HCT116 (cell line): ENCODE data around the gene CACNB2. TPM values are rescaled to one million over a fixed set of nuclear protein-coding genes. Genes with fewer than 3 reads are reported as not detected.

Experiments
- ATAC-seq: fragments of 200-7000 bp; cut with Tn5 transposase; 2 replicates; pipeline ENCODE4 v1.9.1; 2020; ENCODE audit warnings: mild to moderate bottlenecking, moderate library complexity
- BruUV-seq: library from RNA; stranded (reverse); fragments of 400-500 nt; replicated peaks from 2 replicates; lab custom pipeline; 2021; lab: Mats Ljungman, UMichigan
- CTCF ChIA-PET: fragments of 300-600 bp; sonication (Branson Sonifier 250); formaldehyde crosslinking; loops from one replicate; lab custom pipeline; 2021; ENCODE audit warnings: antibody characterized with exemption; lab: Charles Lee
- POLR2A ChIA-PET: fragments of 300-600, 350-600 bp; sonication (Branson Sonifier 250); formaldehyde crosslinking; loops from one replicate; lab custom pipeline; 2021; ENCODE audit warnings: antibody characterized with exemption; lab: Charles Lee
- RAD21 ChIA-PET, 2 experiments: fragments of 300-600 bp; sonication (Branson Sonifier 250); formaldehyde crosslinking; loops; one replicate each; lab custom pipeline; 2023; ENCODE audit warnings: low total read pairs in 2 of 2; ENCODE audit not compliant: uncharacterized antibody in 2 of 2, unreplicated experiment in 2 of 2, low non-redundant PET in 1 of 2; lab: Charles Lee
- DNase-seq: peaks from one replicate; pipeline ENCODE4 v3.0.0-alpha.2; 2010; ENCODE audit warnings: low read depth, low spot score
- H2AFZ ChIP-seq: fragments of 200-600 bp; shearing (Covaris generic), sonication (generic); 2 replicates; pipeline ENCODE4 v1.6.1; 2017; ENCODE audit warnings: low read depth, mixed run types, mixed read lengths, antibody characterized with exemption, low read length; ENCODE audit not compliant: poor library complexity, severe bottlenecking
- H3K27ac ChIP-seq: 2 replicates; pipeline ENCODE4 v1.5.1; 2012; ENCODE audit warnings: low read depth, low read length
- H3K27me3 ChIP-seq: fragments of 200-600 bp; sonication (generic); 2 replicates; pipeline ENCODE4 v1.6.1; 2016; ENCODE audit warnings: mixed run types, low read length, mixed read lengths; ENCODE audit not compliant: insufficient read depth
- H3K36me3 ChIP-seq, 2 experiments: fragments of 200-500 bp in 1 of 2; fragments of 200-600 bp in 1 of 2; sonication (Bioruptor generic) in 1 of 2; sonication (generic) in 1 of 2; 2 replicates each; pipeline versions ENCODE4 v1.5.1 to v1.6.1; 2014 to 2016; ENCODE audit warnings: low read length in 2 of 2, inconsistent platforms in 1 of 2, mixed read lengths in 1 of 2, mixed run types in 1 of 2; ENCODE audit not compliant: insufficient read depth in 2 of 2, control insufficient read depth in 1 of 2
- H3K4me1 ChIP-seq, 2 experiments: fragments of 200-600 bp in 1 of 2; sonication (generic) in 1 of 2; 2 replicates each; pipeline versions ENCODE4 v1.5.1 to v1.6.1; 2012 to 2017; ENCODE audit warnings: low read length in 2 of 2, inconsistent platforms in 1 of 2, mild to moderate bottlenecking in 1 of 2, mixed read lengths in 1 of 2, mixed run types in 1 of 2, moderate library complexity in 1 of 2; ENCODE audit not compliant: insufficient read depth in 2 of 2, control insufficient read depth in 1 of 2
- H3K4me2 ChIP-seq: fragments of 200-600 bp; sonication (generic); 2 replicates; pipeline ENCODE4 v1.6.1; 2017; ENCODE audit warnings: mixed run types, low read length, mixed read lengths
- H3K4me3 ChIP-seq, 2 experiments: fragments of 200-600 bp in 1 of 2; sonication (generic) in 1 of 2; replicated peaks in 1 of 2; 2 replicates each; pipeline ENCODE4 v1.5.1; 2011 to 2016; ENCODE audit warnings: low read length in 2 of 2, control low read depth in 1 of 2, low read depth in 1 of 2, mild to moderate bottlenecking in 1 of 2, mixed read lengths in 1 of 2, mixed run types in 1 of 2
- H3K79me2 ChIP-seq: fragments of 200-600 bp; sonication (generic); 2 replicates; pipeline ENCODE4 v1.6.1; 2017; ENCODE audit warnings: mild to moderate bottlenecking, mixed run types, low read length, moderate library complexity, mixed read lengths; ENCODE audit not compliant: insufficient read depth
- H3K9ac ChIP-seq: fragments of 200-600 bp; sonication (generic); 2 replicates; pipeline ENCODE4 v1.6.1; 2016; ENCODE audit warnings: low read length, mixed read lengths
- H3K9me2 ChIP-seq: fragments of 200-600 bp; sonication (generic), shearing (Covaris generic); 2 replicates; pipeline ENCODE4 v1.6.1; 2017; ENCODE audit warnings: mixed run types, mild to moderate bottlenecking, moderate library complexity; ENCODE audit not compliant: insufficient read depth
- H3K9me3 ChIP-seq, 2 experiments: fragments of 200-500 bp in 1 of 2; fragments of 200-600 bp in 1 of 2; sonication (Bioruptor generic) in 1 of 2; sonication (generic) in 1 of 2; 2 replicates each; pipeline ENCODE4 v1.6.1; 2014 to 2017; ENCODE audit warnings: low read length in 2 of 2, mixed read lengths in 2 of 2, inconsistent platforms in 1 of 2, low read depth in 1 of 2, mild to moderate bottlenecking in 1 of 2, mixed run types in 1 of 2, moderate library complexity in 1 of 2; ENCODE audit not compliant: control insufficient read depth in 1 of 2, insufficient read depth in 1 of 2
- H4K20me1 ChIP-seq: fragments of 200-600 bp; sonication (generic), shearing (Covaris generic); 2 replicates; pipeline ENCODE4 v1.6.1; 2017; ENCODE audit warnings: mixed run types, mild to moderate bottlenecking, moderate library complexity; ENCODE audit not compliant: insufficient read depth
- CTCF ChIP-seq, 3 experiments: fragments of 200-600 bp in 1 of 3; sonication (generic) in 1 of 3; IDR thresholded peaks in 2 of 3; conservative IDR thresholded peaks in 1 of 3; 2 replicates each; pipeline ENCODE4 v1.5.1; 2012 to 2017; ENCODE audit warnings: low read depth in 2 of 3, low read length in 2 of 3, antibody characterized with exemption in 1 of 3, borderline replicate concordance in 1 of 3, control low read depth in 1 of 3, mild to moderate bottlenecking in 1 of 3, mixed read lengths in 1 of 3, mixed run types in 1 of 3, moderate library complexity in 1 of 3; ENCODE audit not compliant: insufficient read depth in 1 of 3
- EGR1 ChIP-seq: IDR thresholded peaks from 2 replicates; pipeline ENCODE4 v1.6.1; 2012; ENCODE audit warnings: low read depth
- ELF1 ChIP-seq: IDR thresholded peaks from 2 replicates; pipeline ENCODE4 v1.6.1; 2012; ENCODE audit warnings: low read depth, borderline replicate concordance
- MAX ChIP-seq: IDR thresholded peaks from 2 replicates; pipeline ENCODE4 v1.6.1; 2012
- SRF ChIP-seq: IDR thresholded peaks from 2 replicates; pipeline ENCODE4 v1.6.1; 2012; ENCODE audit warnings: low read depth
- TCF7L2 ChIP-seq: IDR thresholded peaks from 2 replicates; pipeline ENCODE4 v1.7.0; 2011; ENCODE audit warnings: borderline replicate concordance, inconsistent platforms; ENCODE audit not compliant: insufficient read depth, insufficient read length; ENCODE audit errors: extremely low read depth
- YY1 ChIP-seq: IDR thresholded peaks from 2 replicates; pipeline ENCODE4 v1.6.1; 2011; ENCODE audit warnings: low read length, low read depth, moderate library complexity, mild to moderate bottlenecking; ENCODE audit not compliant: insufficient replicate concordance; ENCODE audit errors: extremely low read depth
- ZBTB33 ChIP-seq: IDR thresholded peaks from 2 replicates; pipeline ENCODE4 v1.6.1; 2011; ENCODE audit warnings: mild to moderate bottlenecking, low read length, moderate library complexity; ENCODE audit not compliant: insufficient replicate concordance; ENCODE audit errors: extremely low read depth
- intact Hi-C: fragments of 100-400 bp; cut with micrococcal nuclease; formaldehyde crosslinking; loops from 2 replicates; pipeline ENCODE4 v1.10.0; 2022
- total RNA-seq: library from RNA; stranded (reverse); gene quantifications from one replicate; pipeline ENCODE4 v1.2.1, GENCODE V29; 2021; ENCODE audit not compliant: unreplicated experiment

The CACNB2 gene
- total RNA-seq, 1 experiment from 2014 or later, result 0.71 TPM

GRCh38 chr10:18197706-18198105 lies 57.5 kb downstream of the CACNB2 start:
- Histone ChIP-seq H3K27ac (no peak overlapping the region), H3K4me3 (no peak overlapping the region), H3K4me1 (no peaks in the 10 kb centered on the region), H2AFZ (no peak overlapping the region), H3K79me2 (no peaks in the 10 kb centered on the region), H3K9me3 (no peaks in the 10 kb centered on the region), H3K27me3 (no peaks in the 10 kb centered on the region), H3K9ac (no peak overlapping the region), H3K4me2 (no peak overlapping the region), H3K36me3 (no peaks in the 10 kb centered on the region), H4K20me1 (no peaks in the 10 kb centered on the region), H3K9me2 (no peaks in the 10 kb centered on the region)
- ChIA-PET CTCF (interaction anchor here (0.5 kb wide), 1 partner anchor 1989 kb away, joined by 3 read pairs; no protein-coding TSS in a partner anchor), RAD21 (no interaction called here), POLR2A (no interaction called here)
- TF ChIP-seq YY1, result no peak
- no peak for TF ChIP-seq SRF
- TF ChIP-seq MAX, result no peak
- TF ChIP-seq CTCF (IDR thresholded peaks at IDR 0.05 in 2 of 3, conservative IDR thresholded peaks at IDR 0.05 in 1 of 3; ENCODE audit: borderline replicate concordance in 1 of 3, insufficient read depth in 1 of 3, low read depth in 2 of 3, low read length in 2 of 3), result no peak
- no peak for TF ChIP-seq ELF1
- TF ChIP-seq ZBTB33, result no peak
- TF ChIP-seq TCF7L2, result no peak
- no peak for TF ChIP-seq EGR1
- BruUV-seq, result no TSS peak
- DNase-seq, result no peak
- ATAC-seq, result no peak
- intact Hi-C loops, result no loop called here
